ENCODE results near the gene DRD1.
A peak's percentile ranks its signal among the peaks of the same experiment; 100 is the strongest.
"Not testable (repeated sequence)": the region's sequence is repeated elsewhere in the genome, so short reads cannot be mapped to it uniquely, and the experiment has no call there.

DRD1 gene

DNA sequence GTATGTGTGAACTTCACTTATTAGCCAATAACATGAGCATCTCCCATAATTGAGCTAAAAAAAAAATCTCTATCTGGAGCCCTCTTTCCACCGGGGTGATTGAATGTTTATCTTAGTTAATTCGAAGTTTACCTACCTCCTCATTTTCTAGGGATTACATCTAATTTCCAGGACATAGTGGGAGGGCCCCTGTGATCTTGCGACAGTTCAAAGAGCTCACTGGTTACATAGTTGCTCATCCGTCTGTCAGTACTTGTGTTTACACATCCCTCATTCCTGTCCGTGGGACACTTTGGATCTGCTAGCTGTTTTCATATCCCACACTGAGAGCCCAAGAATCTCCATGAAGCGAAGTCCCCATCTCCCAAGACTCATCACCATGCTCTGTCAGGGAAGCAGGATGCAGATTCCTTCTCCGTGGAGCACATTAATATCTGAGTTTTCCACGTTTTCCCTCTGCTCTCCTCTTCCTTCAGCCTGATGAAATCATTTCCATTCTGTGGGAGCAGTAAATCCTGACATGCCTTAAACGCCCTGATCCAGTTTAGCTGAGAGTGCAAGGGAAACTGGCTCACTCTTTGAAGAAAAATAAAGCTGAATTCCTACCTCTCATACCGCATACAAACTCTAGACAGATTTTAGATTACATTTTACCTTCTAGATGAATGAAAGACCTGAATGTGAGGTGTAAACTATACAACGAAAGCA lies 24.2 kb upstream of the DRD1 start:
- no peak for DNase-seq

GRCh38 chr5:175466700-175467318 lies 22.8 kb upstream of the DRD1 start:
- no peak for DNase-seq

DNA sequence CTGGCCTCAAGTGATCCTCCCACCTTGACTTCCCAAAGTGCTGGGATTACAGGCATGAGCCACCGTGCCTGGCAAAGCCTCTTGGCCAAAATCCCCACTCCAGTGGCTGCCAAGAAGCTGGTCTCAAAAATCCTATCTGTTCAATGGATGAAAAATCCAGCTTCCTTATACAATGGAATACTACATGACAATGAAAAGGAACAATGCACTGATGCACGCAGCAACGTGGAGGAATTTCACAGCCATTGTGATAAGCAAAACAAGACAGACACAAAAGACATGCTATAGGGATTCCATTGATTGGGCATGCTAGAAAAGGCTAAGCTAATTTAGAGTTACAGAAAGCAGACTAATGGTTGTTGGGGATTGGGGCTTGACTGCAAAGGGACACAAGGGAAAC lies 21.3 kb upstream of the DRD1 start:
- no peak for DNase-seq

- DNase-seq, result no peak
Measured at GRCh38 chr5:175464942-175465233, 20.9 kb upstream of the DRD1 start.

GRCh38 chr5:175464074-175464941 lies 20.3 kb upstream of the DRD1 start:
- DNase-seq, result peak; percentile 42

DNA sequence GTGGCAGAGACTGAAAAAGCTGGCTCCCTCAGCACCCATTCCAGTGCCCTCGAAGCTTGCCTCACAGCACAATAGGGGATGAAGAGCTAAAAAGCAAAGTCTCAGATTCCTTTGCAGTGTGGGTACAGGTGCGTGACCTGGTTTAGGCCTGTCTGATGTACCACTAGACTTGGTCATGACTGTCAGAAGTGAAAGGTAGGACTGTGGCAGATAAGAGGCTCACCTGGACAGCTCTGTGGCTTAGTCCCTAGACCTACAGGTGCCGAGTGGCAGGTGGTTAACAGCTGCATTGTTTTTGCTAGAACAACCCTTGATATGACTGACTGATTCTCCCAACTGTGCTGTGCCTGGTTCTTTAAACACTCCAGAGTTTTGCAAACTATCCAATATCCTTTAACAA lies 19.7 kb upstream of the DRD1 start:
- peak; percentile 67 for DNase-seq

GRCh38 chr5:175461370-175461769 lies 17.4 kb upstream of the DRD1 start:
- DNase-seq, result no peak

DNA sequence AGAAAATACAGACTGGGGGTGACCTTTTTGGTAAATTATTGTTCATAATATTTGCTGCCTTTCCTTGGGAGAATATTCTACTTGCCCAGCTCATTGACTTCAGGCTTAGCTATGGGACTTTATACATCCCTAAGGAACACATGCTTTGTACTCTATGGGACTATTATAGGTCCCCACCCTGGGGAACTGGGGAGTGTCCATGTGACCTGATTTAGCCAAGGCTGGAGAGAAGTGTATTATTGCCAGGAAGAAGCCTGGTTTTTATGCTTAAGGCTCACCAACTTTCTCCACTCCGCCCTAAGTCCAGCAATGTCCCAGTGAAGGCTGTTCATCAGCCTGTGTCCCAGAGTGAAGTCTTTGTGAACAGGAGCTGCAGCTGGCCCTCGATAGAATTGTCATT lies 16.6 kb upstream of the DRD1 start:
- no peak for DNase-seq

DNA sequence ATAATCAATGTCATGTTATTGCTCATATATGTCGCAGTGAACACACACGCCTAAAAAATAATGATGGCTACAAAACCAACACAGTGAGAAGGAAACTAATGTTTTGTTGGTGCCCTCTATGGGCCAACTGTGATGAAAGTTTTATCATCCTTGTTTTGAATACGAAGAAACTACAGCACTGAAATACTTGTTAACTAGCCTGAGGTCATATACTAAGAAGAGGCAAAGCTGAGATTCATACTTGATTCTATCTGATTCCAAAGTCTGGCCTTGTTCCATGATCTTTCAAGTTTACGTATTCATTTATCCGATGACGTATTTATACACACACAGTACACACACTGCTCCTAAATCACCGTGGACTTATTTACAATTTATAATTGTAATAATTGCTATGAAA lies 16.1 kb upstream of the DRD1 start:
- DNase-seq, result no peak

DNA sequence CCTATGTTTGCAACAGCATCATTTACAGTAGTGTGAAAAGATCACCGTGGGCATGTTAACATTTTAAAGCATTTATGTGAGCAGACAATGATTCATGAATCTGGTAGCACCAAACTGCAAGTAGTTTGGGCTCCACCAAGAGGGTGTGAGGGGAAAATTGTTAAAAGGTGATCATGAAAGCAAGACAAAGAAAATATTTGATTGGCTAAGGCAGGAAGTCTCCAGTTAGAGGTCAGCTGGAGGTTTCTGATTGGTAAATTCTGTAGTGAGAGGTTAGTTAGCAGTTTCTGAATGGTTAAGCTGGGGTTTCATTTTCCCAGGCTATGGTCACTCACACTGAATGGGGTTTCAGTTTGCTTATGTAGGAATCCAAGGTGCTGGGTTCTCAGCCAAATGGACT lies 13.5 kb upstream of the DRD1 start:
- DNase-seq, result no peak

DNA sequence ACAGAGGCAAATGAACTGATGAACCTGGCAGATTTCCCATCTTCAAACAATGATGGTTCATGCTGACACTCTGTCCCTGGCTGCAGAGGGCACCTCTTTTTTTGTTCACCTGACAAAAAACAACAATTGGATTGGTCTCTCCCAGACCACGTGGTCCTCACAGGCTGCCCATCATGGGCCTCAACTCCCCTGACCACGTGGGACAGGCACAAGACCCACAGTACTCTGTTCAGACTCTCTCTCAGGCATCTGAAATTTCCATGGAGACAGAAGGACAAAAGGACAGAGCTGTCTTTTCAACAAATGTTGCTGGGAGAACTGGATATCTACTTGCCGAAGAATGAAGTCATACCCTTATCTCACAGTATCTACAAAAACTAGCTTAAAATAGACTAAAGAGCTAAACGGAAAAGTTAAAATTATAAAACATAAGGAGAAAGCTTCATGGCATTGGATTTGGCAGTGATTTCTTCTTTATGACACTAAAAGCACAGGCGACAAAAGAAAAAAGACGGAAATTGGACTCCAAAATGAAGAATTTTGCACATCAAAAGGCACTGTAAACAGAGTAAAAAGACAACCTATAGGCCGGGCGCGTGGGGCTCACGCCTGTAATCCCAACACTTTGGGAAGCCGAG lies 12.2 kb upstream of the DRD1 start:
- no peak for DNase-seq

- not testable (repeated sequence) for DNase-seq
Measured at GRCh38 chr5:175454338-175454737, 10.4 kb upstream of the DRD1 start.

DNA sequence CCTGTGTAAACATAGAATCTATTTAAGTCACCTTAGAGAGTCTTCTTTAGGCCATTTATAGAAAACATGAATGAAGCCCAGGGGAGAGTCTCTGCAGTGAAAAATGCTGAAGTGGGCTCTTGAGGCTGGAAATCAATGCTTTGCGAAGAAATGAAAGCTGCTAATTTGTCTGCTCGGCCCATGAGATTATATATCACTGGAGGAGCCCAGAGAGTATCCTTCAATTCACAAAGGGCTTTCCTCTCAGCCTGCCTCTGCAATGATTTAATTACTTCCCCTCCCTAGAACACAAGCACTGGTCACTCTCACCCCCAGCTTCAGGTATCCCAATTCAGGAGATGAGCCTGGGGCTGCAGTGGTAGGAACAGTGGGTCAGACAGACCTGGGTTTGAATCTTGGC lies 8.2 kb upstream of the DRD1 start:
- DNase-seq, result no peak

DNA sequence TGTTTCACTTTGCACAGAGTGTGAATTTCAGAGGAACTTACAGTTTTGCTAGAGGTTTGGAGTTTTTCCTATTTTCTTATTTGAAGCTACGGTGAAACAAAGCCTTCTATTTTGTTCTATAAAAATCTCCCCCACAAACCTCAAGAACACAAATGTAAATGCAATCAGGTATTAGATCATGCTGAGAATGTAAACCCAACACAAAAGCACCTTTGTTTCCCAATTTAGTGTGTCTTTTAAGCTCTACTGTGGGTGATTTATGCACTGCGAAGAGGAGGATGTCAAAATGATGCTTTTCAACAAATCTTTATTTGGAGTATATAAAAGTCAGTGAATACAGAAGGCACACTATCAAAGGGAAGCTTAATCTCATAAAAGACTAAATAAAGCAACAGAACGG lies 4.3 kb upstream of the DRD1 start:
- no peak for DNase-seq

- no peak for DNase-seq
Measured at GRCh38 chr5:175447571-175447970, 3.6 kb upstream of the DRD1 start.

- DNase-seq, result not testable (repeated sequence)
Measured at GRCh38 chr5:175446378-175446777, 2.4 kb upstream of the DRD1 start.

DNA sequence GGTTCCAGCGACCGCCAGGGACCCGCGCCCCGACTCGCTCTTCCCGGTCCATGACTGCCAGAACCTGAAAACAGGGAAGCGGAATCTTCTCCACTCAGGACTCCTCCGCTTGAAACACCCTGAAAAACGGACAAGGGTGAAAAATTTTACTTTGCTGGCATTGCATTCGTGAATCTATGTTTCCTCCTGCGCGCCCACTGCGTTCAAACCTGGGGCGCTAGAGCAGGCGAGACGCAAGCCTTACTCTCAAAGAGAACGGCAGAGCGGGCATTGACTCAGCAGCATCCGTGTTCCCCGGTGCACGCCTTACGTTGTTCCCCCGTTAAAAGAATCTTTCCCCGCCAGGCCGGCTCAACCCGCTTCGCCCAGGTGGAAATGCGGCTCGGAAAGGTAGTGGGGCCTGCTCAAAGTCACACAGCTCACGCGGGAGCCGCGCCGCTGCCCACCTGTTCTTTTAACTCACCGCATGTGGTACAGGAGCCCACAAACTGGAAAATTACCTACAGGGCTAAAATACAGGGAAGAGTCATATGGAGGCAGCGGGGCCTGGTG lies 999 bp upstream of the DRD1 start:
- DNase-seq, result no peak

DNA sequence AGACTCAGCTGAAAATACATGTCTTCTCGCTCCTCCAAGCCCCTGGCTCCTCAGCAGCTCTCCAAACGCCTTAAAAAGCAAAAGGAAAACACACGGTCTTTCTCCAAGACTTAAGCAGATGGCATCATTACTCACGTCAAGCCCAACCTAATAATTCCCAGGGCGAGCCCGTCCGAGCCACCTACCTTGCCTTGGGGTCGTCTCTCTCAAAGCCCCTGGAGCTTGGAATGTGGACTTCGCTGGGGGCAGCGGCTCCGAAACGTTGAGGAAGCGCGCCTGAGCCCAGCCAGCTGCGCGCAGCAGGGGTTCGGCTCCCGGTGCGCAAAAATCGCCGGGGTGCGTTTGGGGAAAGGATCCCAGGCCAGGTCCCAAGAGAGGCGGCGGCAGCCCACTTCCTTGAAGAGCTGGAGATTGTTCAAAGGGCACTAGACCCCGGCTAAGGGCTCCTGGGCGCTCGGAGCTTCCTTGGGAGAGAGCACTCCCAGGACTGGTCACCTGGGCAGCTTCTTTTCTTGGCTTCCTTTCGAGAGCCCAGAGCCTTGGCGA lies 395 bp downstream of the DRD1 start:
- DNase-seq, result no peak

DNA sequence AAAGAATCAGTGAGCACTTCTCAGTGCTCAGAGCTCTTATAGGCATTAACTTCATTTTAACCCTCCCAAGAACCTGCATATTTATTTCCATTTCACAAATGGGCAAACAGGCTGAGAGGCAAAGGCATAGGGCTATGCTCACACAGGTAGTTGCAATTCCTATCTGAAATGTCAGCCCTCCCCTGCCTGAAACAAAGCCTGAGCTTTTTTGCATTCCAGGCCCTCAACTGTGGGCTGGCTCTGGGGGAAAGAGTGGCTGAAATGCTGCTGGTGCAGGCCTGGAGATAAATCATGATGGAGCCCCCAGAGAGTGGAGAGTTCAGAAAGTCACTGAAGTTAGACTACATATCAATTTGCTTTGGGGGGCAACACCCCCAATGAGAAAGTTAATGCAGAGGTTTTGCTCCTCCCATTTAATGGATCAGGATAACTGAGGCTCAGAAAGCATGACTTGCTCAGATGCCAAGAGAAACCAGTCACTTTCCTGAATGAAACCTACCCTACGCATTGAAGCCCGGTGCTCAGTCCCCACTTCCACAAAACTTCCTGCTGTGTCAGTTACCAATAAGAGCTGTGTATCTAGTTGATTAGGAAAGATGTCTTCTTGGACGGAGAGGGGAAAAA lies 5.6 kb downstream of the DRD1 start:
- DNase-seq, result no peak

DNA sequence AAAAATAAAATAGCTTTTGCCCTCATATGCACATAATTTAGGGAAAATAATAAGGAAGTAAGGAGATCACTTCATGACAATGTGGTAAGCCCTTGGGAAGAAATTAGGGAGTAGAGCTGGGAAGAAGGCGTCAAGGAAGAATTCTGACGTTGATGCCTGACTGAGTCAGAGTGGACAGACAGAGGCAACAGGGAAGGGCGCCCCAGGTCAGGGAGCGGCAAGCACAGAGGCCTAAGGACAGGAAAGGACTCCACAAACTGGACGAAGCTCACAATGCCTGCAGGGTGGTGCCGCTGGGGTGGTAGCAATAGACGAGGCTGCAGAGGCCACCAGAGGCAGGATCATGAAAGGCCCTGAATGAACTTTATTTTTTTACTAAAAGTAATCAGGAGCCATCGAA lies 7.6 kb downstream of the DRD1 start:
- no peak for DNase-seq

GRCh38 chr5:175434800-175435199 lies 9.2 kb downstream of the DRD1 start:
- DNase-seq, result no peak

- no peak for DNase-seq
Measured at GRCh38 chr5:175427762-175428161, 16.2 kb downstream of the DRD1 start.

GRCh38 chr5:175424594-175424993 lies 19.4 kb downstream of the DRD1 start:
- DNase-seq, result not testable (repeated sequence)

Data from NCI-H510A (cell line).